RWPE1 (cell line): ENCODE results near the gene SNED1.

Source experiments
- CTCF ChIA-PET: fragments of 350-600 bp; sonication (Branson Sonifier 250); formaldehyde crosslinking; extraction: SDS; loops from one replicate; lab custom pipeline; 2021; lab: Yijun Ruan, JAX
- POLR2A ChIA-PET: fragments of 400-600 bp; formaldehyde crosslinking; extraction: SDS; loops from one replicate; lab custom pipeline; 2020; ENCODE audit warnings: antibody characterized with exemption; ENCODE audit not compliant: low non-redundant PET; lab: Yijun Ruan, JAX
- DNase-seq: peaks from one replicate; pipeline ENCODE4 v3.0.0; 2012; ENCODE audit warnings: low spot score
- H3K27ac ChIP-seq: fragments of 450-650 bp; 2 replicates; pipeline ENCODE4 v1.5.1; 2017
- CTCF ChIP-seq: fragments of 450-650 bp; conservative IDR thresholded peaks from 2 replicates; pipeline ENCODE4 v1.5.1; 2017; ENCODE audit warnings: low read depth, mild to moderate bottlenecking

Gene SNED1

GRCh38 chr2:241064008-241064801 is 65.8 kb downstream of the SNED1 start:
- POLR2A ChIA-PET: no interaction called here
- no peak for TF ChIP-seq CTCF
- H3K27ac ChIP-seq: no peak overlapping the region
- peak; percentile 44 for DNase-seq
- CTCF ChIA-PET: interaction anchor here (0.7 kb wide), 1 partner anchor 280 kb away, joined by 3 read pairs; no protein-coding TSS in a partner anchor

GRCh38 chr2:241064802-241065354 is 66.5 kb downstream of the SNED1 start:
- CTCF ChIA-PET: no interaction called here
- H3K27ac ChIP-seq: no peak overlapping the region
- no peak for DNase-seq
- POLR2A ChIA-PET: no interaction called here
- no peak for TF ChIP-seq CTCF

GRCh38 chr2:241065355-241065803 is 67.0 kb downstream of the SNED1 start:
- no peak for DNase-seq
- CTCF ChIA-PET: interaction anchor here (0.6 kb wide), 1 partner anchor 123 kb away, joined by 3 read pairs; no protein-coding TSS in a partner anchor

GRCh38 chr2:241066171-241066892 is 67.9 kb downstream of the SNED1 start:
- CTCF ChIA-PET: interaction anchor here (0.6 to 1.7 kb wide), 2 partner anchors 12 to 124 kb away, joined by 3 to 5 read pairs; no protein-coding TSS in a partner anchor
- no peak for TF ChIP-seq CTCF
- no peak for DNase-seq
- POLR2A ChIA-PET: no interaction called here
- H3K27ac ChIP-seq: no peak overlapping the region

More at GRCh38 chr2:241065355-241065803, 67.0 kb downstream of the SNED1 start:
- no peak overlapping the region for H3K27ac ChIP-seq
- POLR2A ChIA-PET: no interaction called here
- TF ChIP-seq CTCF: no peak

- no peak for TF ChIP-seq CTCF
- H3K27ac ChIP-seq: no peak overlapping the region
- POLR2A ChIA-PET: no interaction called here
- CTCF ChIA-PET: interaction anchor here (0.6 to 1.7 kb wide), 3 partner anchors 11 to 215 kb away, joined by 3 to 5 read pairs (median 3); no protein-coding TSS in a partner anchor
- DNase-seq: no peak
These were observed 68.5 kb downstream of the SNED1 start for GRCh38 chr2:241066893-241067341.
